Endothelial cell of umbilical vein (primary cell): ENCODE measurements around the gene KCNC1. TPM values are rescaled to one million over a fixed set of nuclear protein-coding genes. Genes with fewer than 3 reads are reported as not detected.

ENCODE experiments used
- BruUV-seq: library from RNA; stranded (reverse); fragments of 400-500 nt; replicated peaks from 2 replicates; lab custom pipeline; 2021; lab: Mats Ljungman, UMichigan
- CTCF ChIA-PET: fragments of 300-600, 350-600 bp; sonication (Branson Sonifier 250); formaldehyde crosslinking; loops from one replicate; lab custom pipeline; 2021; ENCODE audit warnings: antibody characterized with exemption, inconsistent platforms; lab: Charles Lee
- POLR2A ChIA-PET: fragments of 300-600, 350-600 bp; sonication (Branson Sonifier 250); formaldehyde crosslinking; loops from one replicate; lab custom pipeline; 2021; ENCODE audit warnings: antibody characterized with exemption, inconsistent platforms; lab: Charles Lee
- DNase-seq: peaks from one replicate; pipeline ENCODE4 v3.0.0-alpha.2; 2011; ENCODE audit warnings: low read depth, low spot score
- FAIRE-seq: peaks from 2 replicates; lab custom pipeline; 2011; peaks lifted over from hg19 to GRCh38; lab: Jason Lieb, UNC
- H2AFZ ChIP-seq: 2 replicates; pipeline ENCODE4 v1.6.0; 2012; ENCODE audit warnings: low read depth, low read length, control low read depth, inconsistent platforms
- H3K27ac ChIP-seq: 2 replicates; pipeline ENCODE4 v1.5.1; 2011; ENCODE audit warnings: low read depth, mild to moderate bottlenecking, control low read depth, low read length, moderate library complexity; ENCODE audit not compliant: insufficient read depth
- H3K27me3 ChIP-seq, 2 experiments: 2 replicates each; pipeline versions ENCODE4 v1.6.0 to v1.6.1; 2011; ENCODE audit warnings: low read length in 2 of 2, mixed read lengths in 1 of 2; ENCODE audit not compliant: control insufficient read depth in 2 of 2, insufficient read depth in 2 of 2
- H3K36me3 ChIP-seq, 2 experiments: 2 replicates in 1 of 2; 3 replicates in 1 of 2; pipeline ENCODE4 v1.5.1; 2011; ENCODE audit warnings: low read length in 2 of 2, mild to moderate bottlenecking in 1 of 2, moderate library complexity in 1 of 2; ENCODE audit not compliant: control insufficient read depth in 2 of 2, insufficient read depth in 2 of 2; ENCODE audit errors: extremely low read depth in 1 of 2
- H3K4me1 ChIP-seq: 3 replicates; pipeline ENCODE4 v1.5.1; 2011; ENCODE audit warnings: mild to moderate bottlenecking, low read length; ENCODE audit not compliant: control insufficient read depth, insufficient read depth; ENCODE audit errors: extremely low read depth
- H3K4me2 ChIP-seq: 2 replicates; pipeline ENCODE4 v1.6.1; 2011; ENCODE audit warnings: low read length, control low read depth, mixed read lengths; ENCODE audit not compliant: insufficient read depth
- H3K4me3 ChIP-seq, 3 experiments: fragments of 200-600 bp in 1 of 3; sonication (generic), shearing (Covaris generic) in 1 of 3; replicated peaks in 1 of 3; 2 replicates each; pipeline ENCODE4 v1.5.1; 2011 to 2016; ENCODE audit warnings: control low read depth in 3 of 3, low read length in 3 of 3, mild to moderate bottlenecking in 2 of 3, inconsistent platforms in 1 of 3, low read depth in 1 of 3, moderate library complexity in 1 of 3; ENCODE audit not compliant: insufficient read depth in 1 of 3
- H3K79me2 ChIP-seq: 2 replicates; pipeline ENCODE4 v1.6.0; 2012; ENCODE audit warnings: low read length, inconsistent platforms; ENCODE audit not compliant: control insufficient read depth, insufficient read depth
- H3K9ac ChIP-seq: replicated peaks from 2 replicates; pipeline ENCODE3; 2011; ENCODE audit warnings: low read length, control low read depth; ENCODE audit not compliant: insufficient read depth; ENCODE audit errors: extremely low read depth
- H3K9me1 ChIP-seq: replicated peaks from 3 replicates; pipeline ENCODE4 v1.6.0; 2011; ENCODE audit warnings: mild to moderate bottlenecking, low read length; ENCODE audit not compliant: control insufficient read depth, insufficient read depth; ENCODE audit errors: extremely low read depth
- H3K9me3 ChIP-seq: replicated peaks from 2 replicates; pipeline ENCODE4 v1.5.1; 2012; ENCODE audit warnings: low read length, inconsistent platforms; ENCODE audit not compliant: control insufficient read depth, insufficient read depth
- H4K20me1 ChIP-seq: replicated peaks from 2 replicates; pipeline ENCODE3; 2011; ENCODE audit warnings: mild to moderate bottlenecking, low read length; ENCODE audit not compliant: control insufficient read depth, insufficient read depth; ENCODE audit errors: extremely low read depth
- CTCF ChIP-seq, 2 donors: IDR thresholded peaks; 1 replicate in 1 of 2; 2 replicates in 1 of 2; pipeline ENCODE4 v1.5.1; 2011; ENCODE audit warnings: low read length in 2 of 2, mild to moderate bottlenecking in 2 of 2, moderate library complexity in 2 of 2, control low read depth in 1 of 2, inconsistent platforms in 1 of 2, low read depth in 1 of 2; ENCODE audit not compliant: insufficient read depth in 1 of 2; ENCODE audit errors: extremely low read depth in 1 of 2
- EZH2 ChIP-seq: IDR thresholded peaks from 2 replicates; pipeline ENCODE4 v1.6.1; 2012; ENCODE audit warnings: borderline replicate concordance, low read depth, mild to moderate bottlenecking, moderate library complexity, low read length, inconsistent platforms; ENCODE audit not compliant: severe bottlenecking
- FOS ChIP-seq: IDR thresholded peaks from 2 replicates; pipeline ENCODE4 v1.6.1; 2011; ENCODE audit warnings: mild to moderate bottlenecking, low read length, moderate library complexity, borderline replicate concordance; ENCODE audit not compliant: insufficient read depth
- GATA2 ChIP-seq: IDR thresholded peaks from 2 replicates; pipeline ENCODE4 v1.7.0; 2011; ENCODE audit warnings: low read depth, mild to moderate bottlenecking, moderate library complexity, mixed read lengths, low read length; ENCODE audit not compliant: insufficient read length, insufficient read depth
- JUN ChIP-seq: IDR thresholded peaks from 2 replicates; pipeline ENCODE4 v1.6.1; 2011; ENCODE audit warnings: borderline replicate concordance, low read depth; ENCODE audit not compliant: insufficient read length, insufficient read depth
- MAX ChIP-seq: IDR thresholded peaks from 2 replicates; pipeline ENCODE4 v1.6.1; 2011; ENCODE audit not compliant: insufficient read depth, insufficient read length
- MYC ChIP-seq: IDR thresholded peaks from one replicate; pipeline ENCODE4 v1.6.1; 2011; ENCODE audit warnings: mild to moderate bottlenecking, low read depth, low read length
- POLR2A ChIP-seq: IDR thresholded peaks from 2 replicates; pipeline ENCODE4 v1.6.1; 2012; ENCODE audit warnings: low read depth, mild to moderate bottlenecking, control low read depth, low read length
- POLR2AphosphoS5 ChIP-seq: IDR thresholded peaks from 2 replicates; pipeline ENCODE4 v1.6.1; 2012; ENCODE audit warnings: low read depth, mild to moderate bottlenecking, control low read depth, low read length, moderate library complexity; ENCODE audit not compliant: insufficient read depth
- dilution Hi-C: fragments of 300-500 bp; cut with MboI; formaldehyde crosslinking; loops from one replicate; pipeline ENCODE4 v1.15.0; 2019; ENCODE audit warnings: low sequenced_read_pairs; ENCODE audit not compliant: extremely low pct_ligation_motif_present
- intact Hi-C: fragments of 100-400 bp; cut with micrococcal nuclease; formaldehyde crosslinking; loops from one replicate; pipeline ENCODE4 v1.10.0; 2022
- polyA plus RNA-seq, 4 experiments: library from polyadenylated mRNA; depleted of rRNA in 3 of 4; stranded (reverse) in 3 of 4; unstranded in 1 of 4; fragments of >200 nt; gene quantifications; 2 replicates each; pipeline versions ENCODE4 v1.2.1 to v1.2.3, GENCODE V29; 2011 to 2012; ENCODE audit warnings: missing spikeins in 1 of 4
- total RNA-seq: library from RNA; stranded (reverse); gene quantifications from 2 replicates; pipeline ENCODE4 v1.2.3, GENCODE V29; 2021

The KCNC1 gene
- total and polyA plus RNA-seq, 2 donors (not counting 3 experiments of a cell fraction or from before 2014, with no cell fraction given) = not detected

- CTCF ChIA-PET = interaction anchor here (0.9 to 1.4 kb wide), 4 partner anchors 16 to 208 kb away, joined by 3 to 12 read pairs (median 7); no protein-coding TSS in a partner anchor
- TF ChIP-seq POLR2A (no peak), EZH2 (no peak), MYC (no peak), CTCF (IDR thresholded peaks at IDR 0.05; ENCODE audit: extremely low read depth in 1 of 2, insufficient read depth in 1 of 2, low read depth in 1 of 2, low read length in 2 of 2) (no peak), POLR2AphosphoS5 (no peak), MAX (no peak), GATA2 (no peak), JUN (no peak), FOS (no peak)
These were observed 36.3 kb downstream of the KCNC1 start for GRCh38 chr11:17770917-17771316.

More at GRCh38 chr11:17770917-17771316, 36.3 kb downstream of the KCNC1 start:
- Histone ChIP-seq H3K27ac (no peak overlapping the region), H3K27me3 (no peaks in the 10 kb centered on the region), H4K20me1 (no peaks in the 10 kb centered on the region), H3K9me3 (no peaks in the 10 kb centered on the region), H3K36me3 (no peaks in the 10 kb centered on the region), H3K4me2 (no peak overlapping the region), H2AFZ (no peak overlapping the region), H3K9me1 (no peaks in the 10 kb centered on the region), H3K79me2 (no peaks in the 10 kb centered on the region), H3K4me1 (no peaks in the 10 kb centered on the region), H3K9ac (no peak overlapping the region), H3K4me3 (no peak overlapping the region)
- FAIRE-seq = no peak
- BruUV-seq = no TSS peak
- POLR2A ChIA-PET = no interaction called here
- intact Hi-C loops = no loop called here
- dilution Hi-C loops = no loop called here
- no peak for DNase-seq
